GM10248 (cell line): ENCODE data around the gene CD3G.

Experiments used
- CTCF ChIA-PET: fragments of 300-600 bp; sonication (Branson Sonifier 250); formaldehyde crosslinking; extraction: SDS; loops from one replicate; lab custom pipeline; 2021; ENCODE audit warnings: antibody characterized with exemption; lab: Yijun Ruan, JAX
- POLR2A ChIA-PET: fragments of 350-650 bp; sonication (Branson Sonifier 250); formaldehyde crosslinking; extraction: SDS; loops from one replicate; lab custom pipeline; 2020; ENCODE audit warnings: antibody characterized with exemption; lab: Yijun Ruan, JAX
- DNase-seq: peaks from one replicate; pipeline ENCODE4 v3.0.0; 2012; ENCODE audit errors: extremely low spot score
- TF ChIP-seq, protein P1 (sequence below): IDR thresholded peaks from 2 replicates; pipeline ENCODE4 v1.5.1; 2012; ENCODE audit warnings: mild to moderate bottlenecking, low read depth; ENCODE audit errors: extremely low read depth, missing control alignments, control extremely low read depth

CD3G gene

DNA sequence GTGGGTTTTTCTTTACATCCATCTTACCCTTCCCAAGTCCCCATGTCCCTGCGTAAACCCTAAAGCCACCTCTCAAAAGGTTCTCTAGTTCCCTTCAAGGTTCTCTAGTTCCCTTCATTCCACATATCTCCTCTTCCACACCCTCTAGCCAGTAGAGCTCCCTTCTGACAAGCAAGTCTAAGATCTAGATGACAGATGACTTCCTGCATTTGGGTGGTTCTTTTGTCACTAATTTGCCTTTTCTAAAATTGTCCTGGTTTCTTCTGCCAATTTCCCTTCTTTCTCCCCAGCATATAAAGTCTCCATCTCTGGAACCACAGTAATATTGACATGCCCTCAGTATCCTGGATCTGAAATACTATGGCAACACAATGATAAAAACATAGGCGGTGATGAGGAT is 31.8 kb upstream of the CD3G start:
- ChIA-PET CTCF (interaction anchor here (1.1 to 2.7 kb wide), 5 partner anchors 9 to 50 kb away, joined by 3 to 12 read pairs (median 6); no protein-coding TSS in a partner anchor), POLR2A (interaction anchor here (0.6 kb wide), 1 partner anchor 123 kb away, joined by 4 read pairs; no protein-coding TSS in a partner anchor)
- no peak for DNase-seq
- TF ChIP-seq, protein P1, sequence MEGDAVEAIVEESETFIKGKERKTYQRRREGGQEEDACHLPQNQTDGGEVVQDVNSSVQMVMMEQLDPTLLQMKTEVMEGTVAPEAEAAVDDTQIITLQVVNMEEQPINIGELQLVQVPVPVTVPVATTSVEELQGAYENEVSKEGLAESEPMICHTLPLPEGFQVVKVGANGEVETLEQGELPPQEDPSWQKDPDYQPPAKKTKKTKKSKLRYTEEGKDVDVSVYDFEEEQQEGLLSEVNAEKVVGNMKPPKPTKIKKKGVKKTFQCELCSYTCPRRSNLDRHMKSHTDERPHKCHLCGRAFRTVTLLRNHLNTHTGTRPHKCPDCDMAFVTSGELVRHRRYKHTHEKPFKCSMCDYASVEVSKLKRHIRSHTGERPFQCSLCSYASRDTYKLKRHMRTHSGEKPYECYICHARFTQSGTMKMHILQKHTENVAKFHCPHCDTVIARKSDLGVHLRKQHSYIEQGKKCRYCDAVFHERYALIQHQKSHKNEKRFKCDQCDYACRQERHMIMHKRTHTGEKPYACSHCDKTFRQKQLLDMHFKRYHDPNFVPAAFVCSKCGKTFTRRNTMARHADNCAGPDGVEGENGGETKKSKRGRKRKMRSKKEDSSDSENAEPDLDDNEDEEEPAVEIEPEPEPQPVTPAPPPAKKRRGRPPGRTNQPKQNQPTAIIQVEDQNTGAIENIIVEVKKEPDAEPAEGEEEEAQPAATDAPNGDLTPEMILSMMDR = no peak

- DNase-seq = no peak
- ChIA-PET CTCF (interaction anchor here (1.0 to 1.2 kb wide), 2 partner anchors 10 to 13 kb away, joined by 3 read pairs; no protein-coding TSS in a partner anchor), POLR2A (no interaction called here)
- TF ChIP-seq, protein P1 = no peak
Measured at GRCh38 chr11:118313242-118313641, 30.9 kb upstream of the CD3G start.

GRCh38 chr11:118314988-118315411 is 29.1 kb upstream of the CD3G start:
- TF ChIP-seq, protein P1 = no peak
- no peak for DNase-seq
- POLR2A ChIA-PET = no interaction called here
- CTCF ChIA-PET = interaction anchor here (1.3 kb wide), 1 partner anchor 36 kb away, joined by 3 read pairs; no protein-coding TSS in a partner anchor

- POLR2A ChIA-PET = no interaction called here
- TF ChIP-seq, protein P1 = no peak
- no peak for DNase-seq
- CTCF ChIA-PET = interaction anchor here (1.2 kb wide), 1 partner anchor 19 kb away, joined by 3 read pairs; no protein-coding TSS in a partner anchor
Measured at GRCh38 chr11:118318124-118318523, 26.0 kb upstream of the CD3G start.

DNA sequence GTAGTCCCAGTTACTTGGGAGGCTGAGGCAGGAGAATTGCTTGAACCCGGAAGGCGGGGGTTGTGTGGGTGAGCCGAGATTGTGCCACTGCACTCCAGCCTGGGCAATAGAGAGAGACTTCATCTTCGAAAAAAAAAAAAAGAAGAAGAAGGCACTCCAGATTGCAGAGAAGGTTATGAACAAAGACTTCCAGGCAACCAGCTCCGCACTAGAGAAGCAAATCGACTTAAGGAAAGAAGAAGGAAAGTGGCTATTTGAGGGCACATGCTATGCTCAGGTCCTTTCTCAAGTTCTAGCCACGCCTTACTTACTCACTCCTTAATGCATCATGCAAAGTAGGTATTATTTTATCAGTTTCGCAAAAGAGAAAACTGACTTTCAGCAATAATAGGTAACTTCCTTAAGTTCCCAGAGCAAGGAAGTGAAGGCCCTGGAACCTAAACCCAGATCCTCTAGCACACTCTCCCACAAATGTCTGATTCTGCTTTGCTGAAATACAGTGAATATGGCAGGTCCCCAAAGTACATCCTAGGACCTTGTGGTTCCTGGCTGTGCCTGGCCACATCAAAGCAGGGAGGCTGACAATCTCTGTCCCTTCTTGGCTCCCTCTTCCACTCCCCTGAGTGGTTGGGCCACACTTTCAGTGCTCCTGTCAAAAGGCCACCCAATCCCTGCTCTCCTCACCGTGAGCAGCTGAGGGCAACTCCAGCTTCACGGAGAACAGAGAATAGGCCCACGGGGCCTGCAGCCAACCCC is 25.4 kb upstream of the CD3G start:
- DNase-seq = no peak

DNA sequence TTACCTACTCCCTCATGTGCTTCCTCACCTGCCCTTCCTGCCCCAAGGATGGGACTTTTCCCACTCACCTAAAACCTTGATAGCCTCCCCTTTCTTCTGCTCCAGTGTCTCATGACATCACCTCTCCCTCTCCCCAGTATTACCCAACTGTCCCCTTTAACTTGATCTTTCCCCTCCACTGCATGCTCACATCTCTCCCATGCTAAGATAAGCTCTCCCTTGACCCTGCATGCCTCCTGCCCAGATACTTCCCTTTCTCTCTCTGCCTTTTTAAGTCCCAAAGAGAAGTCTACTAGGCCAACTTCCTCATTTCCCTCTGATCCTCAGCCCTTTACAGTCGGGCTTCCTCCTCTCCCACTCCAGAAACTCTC is 24.8 kb upstream of the CD3G start:
- CTCF ChIA-PET = interaction anchor here (1.2 to 1.4 kb wide), 2 partner anchors 8 to 20 kb away, joined by 3 read pairs; no protein-coding TSS in a partner anchor
- POLR2A ChIA-PET = no interaction called here
- TF ChIP-seq, protein P1 = no peak
- no peak for DNase-seq

More for the DNA sequence above, 25.4 kb upstream of the CD3G start:
- TF ChIP-seq, protein P1 = no peak
- CTCF ChIA-PET = interaction anchor here (1.2 kb wide), 1 partner anchor 19 kb away, joined by 3 read pairs; no protein-coding TSS in a partner anchor
- POLR2A ChIA-PET = no interaction called here
